ENCODE measurements around the gene TMUB1. TPM values are rescaled to one million over a fixed set of nuclear protein-coding genes. Genes with fewer than 3 reads are reported as not detected.

TMUB1 gene
- total RNA-seq, 1 experiment from 2014 or later: 68.1 TPM

DNA sequence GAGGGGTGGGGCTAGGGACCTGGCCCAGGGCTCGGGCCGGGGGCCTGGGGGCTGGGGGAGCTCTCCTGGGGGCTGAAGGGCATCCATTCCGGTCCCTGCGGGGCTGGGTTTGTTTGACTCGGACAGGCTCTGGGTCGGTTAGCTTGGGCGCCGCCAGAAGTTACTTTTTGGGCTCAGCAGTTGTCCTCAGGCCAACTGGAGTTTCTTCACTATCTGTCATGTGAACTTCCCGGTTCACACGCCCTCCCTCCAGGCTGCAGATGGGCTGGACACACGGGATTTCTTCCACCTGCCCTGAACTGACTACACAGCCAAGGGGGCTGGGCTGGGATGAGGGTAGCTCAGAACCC is 20.1 kb downstream of the TMUB1 start:
- peaks cover 14% of the 10 kb centered on the region for H3K4me1 Mint-ChIP-seq (ENCODE audit: low read depth, unreplicated experiment)
- ChIA-PET CTCF (interaction anchor here (0.6 to 2.0 kb wide), 10 partner anchors 18 to 189 kb away, joined by 3 to 21 read pairs (median 6); partner anchors contain the start of genes ABCB8 and FASTK), POLR2A (interaction anchor here (0.6 to 2.1 kb wide), 9 partner anchors 8 to 178 kb away, joined by 3 to 25 read pairs (median 6); partner anchors contain the start of genes ABCB8, FASTK and TMUB1)
- DNase-seq: peak; percentile 60 to 74
- H3K27ac Mint-ChIP-seq (ENCODE audit: unreplicated experiment): peak overlapping the region; percentile 51
- H3K9me3 ChIP-seq: no peaks in the 10 kb centered on the region
- H3K27me3 ChIP-seq (replicated peaks; ENCODE audit: control insufficient read depth, insufficient read depth, low read length): no peaks in the 10 kb centered on the region
- H3K36me3 ChIP-seq (ENCODE audit: control insufficient read depth, insufficient read depth, low read length): peaks cover 5% of the 10 kb centered on the region
- H3K4me1 ChIP-seq: peaks cover 37% of the 10 kb centered on the region
- intact Hi-C loops (cut with micrococcal nuclease; ENCODE audit: unreplicated experiment): no loop called here
- TF ChIP-seq, protein P1, sequence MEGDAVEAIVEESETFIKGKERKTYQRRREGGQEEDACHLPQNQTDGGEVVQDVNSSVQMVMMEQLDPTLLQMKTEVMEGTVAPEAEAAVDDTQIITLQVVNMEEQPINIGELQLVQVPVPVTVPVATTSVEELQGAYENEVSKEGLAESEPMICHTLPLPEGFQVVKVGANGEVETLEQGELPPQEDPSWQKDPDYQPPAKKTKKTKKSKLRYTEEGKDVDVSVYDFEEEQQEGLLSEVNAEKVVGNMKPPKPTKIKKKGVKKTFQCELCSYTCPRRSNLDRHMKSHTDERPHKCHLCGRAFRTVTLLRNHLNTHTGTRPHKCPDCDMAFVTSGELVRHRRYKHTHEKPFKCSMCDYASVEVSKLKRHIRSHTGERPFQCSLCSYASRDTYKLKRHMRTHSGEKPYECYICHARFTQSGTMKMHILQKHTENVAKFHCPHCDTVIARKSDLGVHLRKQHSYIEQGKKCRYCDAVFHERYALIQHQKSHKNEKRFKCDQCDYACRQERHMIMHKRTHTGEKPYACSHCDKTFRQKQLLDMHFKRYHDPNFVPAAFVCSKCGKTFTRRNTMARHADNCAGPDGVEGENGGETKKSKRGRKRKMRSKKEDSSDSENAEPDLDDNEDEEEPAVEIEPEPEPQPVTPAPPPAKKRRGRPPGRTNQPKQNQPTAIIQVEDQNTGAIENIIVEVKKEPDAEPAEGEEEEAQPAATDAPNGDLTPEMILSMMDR (IDR thresholded peaks at IDR 0.05; ENCODE audit: insufficient read depth in 1 of 2, low read depth in 1 of 2, low read length in 1 of 2, severe bottlenecking in 1 of 2, unreplicated experiment in 1 of 2): no peak
- no peaks in the 10 kb centered on the region for H3K27me3 Mint-ChIP-seq (ENCODE audit: insufficient read depth, unreplicated experiment)
- no TSS peak for BruUV-seq (replicated peaks)
- peaks cover 67% of the 10 kb centered on the region for H3K36me3 Mint-ChIP-seq (ENCODE audit: insufficient read depth, unreplicated experiment)
- peak overlapping the region; percentile 61 for H3K4me3 ChIP-seq (ENCODE audit: low read depth, low read length)
- no peaks in the 10 kb centered on the region for H3K9me3 Mint-ChIP-seq (ENCODE audit: unreplicated experiment)
- H3K4me3 Mint-ChIP-seq (ENCODE audit: unreplicated experiment): peak overlapping the region; percentile 95

DNA sequence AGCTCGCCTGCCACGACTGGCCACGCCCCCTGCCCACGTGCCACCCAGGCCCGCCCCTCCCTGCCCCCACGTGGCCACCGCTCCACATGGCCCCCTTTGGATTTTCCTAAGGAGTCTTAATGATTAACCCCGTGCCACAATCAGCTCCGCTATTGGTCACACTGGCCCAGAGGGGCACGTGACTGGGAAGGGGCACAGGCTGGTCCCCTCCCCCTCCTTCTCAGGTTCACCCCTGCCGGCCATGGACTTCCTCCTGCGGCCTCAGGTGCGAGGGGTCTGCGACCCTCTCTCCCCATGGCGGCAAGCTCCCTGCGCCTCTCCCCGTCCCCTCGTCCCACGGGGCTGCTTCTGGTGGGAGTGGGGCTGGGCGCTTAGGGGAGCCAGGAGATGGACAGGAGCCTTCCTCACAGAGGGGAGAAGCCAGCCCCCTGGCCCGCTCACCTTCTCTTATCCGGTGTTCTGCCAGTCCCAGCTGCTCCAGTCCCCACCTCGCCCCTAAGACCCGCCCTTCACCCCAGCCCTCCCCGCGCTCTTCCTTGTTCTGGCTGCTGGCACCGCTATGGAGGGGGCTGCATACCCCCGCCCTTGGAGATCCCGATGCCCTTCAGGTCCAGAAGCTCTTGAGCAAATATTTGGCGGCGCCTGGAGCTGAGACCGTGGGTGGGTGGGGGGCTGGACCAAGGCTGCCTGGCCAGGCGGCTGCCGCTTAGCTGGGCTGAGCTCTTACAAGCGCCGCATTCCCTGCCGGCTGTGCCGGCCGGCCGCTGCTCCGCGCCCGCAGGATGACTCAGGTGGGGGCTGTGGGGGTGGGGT is 20.7 kb downstream of the TMUB1 start:
- H3K4me3 ChIP-seq (ENCODE audit: low read depth, low read length): peak overlapping the region; percentile 61
- H3K4me3 Mint-ChIP-seq (ENCODE audit: unreplicated experiment): peak overlapping the region; percentile 95
- intact Hi-C loops (cut with micrococcal nuclease; ENCODE audit: unreplicated experiment): loop anchor here (1.0 kb wide), 3 partner anchors 18 to 51 kb away; partner anchors contain the start of genes ABCB8 and FASTK
- no TSS peak for BruUV-seq (replicated peaks)
- no peaks in the 10 kb centered on the region for H3K9me3 Mint-ChIP-seq (ENCODE audit: unreplicated experiment)
- peak overlapping the region; percentile 51 for H3K27ac Mint-ChIP-seq (ENCODE audit: unreplicated experiment)
- H3K36me3 Mint-ChIP-seq (ENCODE audit: insufficient read depth, unreplicated experiment): peaks cover 62% of the 10 kb centered on the region
- H3K4me1 Mint-ChIP-seq (ENCODE audit: low read depth, unreplicated experiment): peaks cover 14% of the 10 kb centered on the region
- H3K4me1 ChIP-seq: peaks cover 31% of the 10 kb centered on the region
- TF ChIP-seq, protein P1 (IDR thresholded peaks at IDR 0.05; ENCODE audit: insufficient read depth in 1 of 2, low read depth in 1 of 2, low read length in 1 of 2, severe bottlenecking in 1 of 2, unreplicated experiment in 1 of 2): no peak
- POLR2A ChIA-PET: interaction anchor here (0.5 to 2.1 kb wide), 13 partner anchors 8 to 607 kb away, joined by 3 to 25 read pairs (median 4); partner anchors contain the start of genes ABCB8, ABCF2, FASTK and TMUB1
- H3K36me3 ChIP-seq (ENCODE audit: control insufficient read depth, insufficient read depth, low read length): peaks cover 5% of the 10 kb centered on the region
- no peaks in the 10 kb centered on the region for H3K27me3 Mint-ChIP-seq (ENCODE audit: insufficient read depth, unreplicated experiment)
- CTCF ChIA-PET: interaction anchor here (0.6 to 2.0 kb wide), 16 partner anchors 15 to 1555 kb away, joined by 3 to 21 read pairs (median 4); partner anchors contain the start of genes ABCB8 and FASTK
- no peaks in the 10 kb centered on the region for H3K9me3 ChIP-seq
- DNase-seq: peak; percentile 96 to 97
- H3K27me3 ChIP-seq (replicated peaks; ENCODE audit: control insufficient read depth, insufficient read depth, low read length): no peaks in the 10 kb centered on the region

DNA sequence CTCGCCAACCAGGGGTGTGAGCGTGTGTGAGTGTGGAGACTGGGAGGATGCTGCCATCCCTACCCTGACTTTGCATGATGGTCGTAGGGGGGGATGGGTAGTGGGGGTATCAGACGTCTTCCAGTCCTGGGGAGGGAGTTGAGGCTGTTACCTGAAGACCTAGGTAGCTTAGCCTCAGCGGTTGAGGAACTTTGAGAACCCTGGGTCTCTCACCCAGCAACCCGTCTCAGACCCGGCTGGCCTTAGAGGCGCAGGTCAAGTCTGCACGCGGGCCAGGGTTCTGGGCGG is 21.2 kb downstream of the TMUB1 start:
- Mint-ChIP-seq H3K4me1 (ENCODE audit: low read depth, unreplicated experiment) (peaks cover 19% of the 10 kb centered on the region), H3K9me3 (ENCODE audit: unreplicated experiment) (no peaks in the 10 kb centered on the region), H3K27me3 (ENCODE audit: insufficient read depth, unreplicated experiment) (no peaks in the 10 kb centered on the region), H3K36me3 (ENCODE audit: insufficient read depth, unreplicated experiment) (peaks cover 56% of the 10 kb centered on the region), H3K27ac (ENCODE audit: unreplicated experiment) (peak overlapping the region; percentile 51), H3K4me3 (ENCODE audit: unreplicated experiment) (peak overlapping the region; percentile 95)
- ChIA-PET POLR2A (interaction anchor here (0.5 to 2.1 kb wide), 8 partner anchors 14 to 165 kb away, joined by 3 to 25 read pairs (median 6); partner anchors contain the start of genes ABCB8, ABCF2, FASTK and TMUB1), CTCF (interaction anchor here (0.6 to 2.0 kb wide), 10 partner anchors 18 to 1554 kb away, joined by 3 to 21 read pairs (median 6); partner anchors contain the start of genes ABCB8 and FASTK)
- TF ChIP-seq, protein P1 (IDR thresholded peaks at IDR 0.05; ENCODE audit: insufficient read depth in 1 of 2, low read depth in 1 of 2, low read length in 1 of 2, severe bottlenecking in 1 of 2, unreplicated experiment in 1 of 2): no peak
- no peak for DNase-seq
- peak overlapping the region; percentile 0; the same call in 1 of the 2 replicates for H3K4me3 ChIP-seq (ENCODE audit: low read depth, low read length)
- peaks cover 5% of the 10 kb centered on the region for H3K36me3 ChIP-seq (ENCODE audit: control insufficient read depth, insufficient read depth, low read length)
- no TSS peak for BruUV-seq (replicated peaks)
- no peaks in the 10 kb centered on the region for H3K9me3 ChIP-seq
- H3K4me1 ChIP-seq: peaks cover 29% of the 10 kb centered on the region
- intact Hi-C loops (cut with micrococcal nuclease; ENCODE audit: unreplicated experiment): loop anchor here (1.0 kb wide), 3 partner anchors 18 to 51 kb away; partner anchors contain the start of genes ABCB8 and FASTK
- H3K27me3 ChIP-seq (replicated peaks; ENCODE audit: control insufficient read depth, insufficient read depth, low read length): no peaks in the 10 kb centered on the region
